HEK293 (cell line): ENCODE measurements around the gene MZB1.

Experiments used
- CTCF ChIA-PET: fragments of 350-600 bp; formaldehyde crosslinking; extraction: SDS; loops from one replicate; lab custom pipeline; 2021; ENCODE audit warnings: antibody characterized with exemption; lab: Yijun Ruan, JAX
- POLR2A ChIA-PET: fragments of 300-600 bp; formaldehyde crosslinking; extraction: SDS; loops from one replicate; lab custom pipeline; 2020; ENCODE audit warnings: antibody characterized with exemption, inconsistent platforms; lab: Yijun Ruan, JAX
- H3K27ac ChIP-seq: fragments of 200-500 bp; sonication (Bioruptor generic); 2 replicates; pipeline ENCODE4 v1.5.1; 2014; ENCODE audit warnings: low read depth, low read length, control low read depth, inconsistent platforms; ENCODE audit errors: extremely low read depth
- H3K36me3 ChIP-seq, 2 experiments: fragments of 200-500 bp in 1 of 2; sonication (Bioruptor generic) in 1 of 2; 1 replicate in 1 of 2; 2 replicates in 1 of 2; pipeline ENCODE4 v1.5.1; 2014 to 2017; ENCODE audit warnings: inconsistent platforms in 2 of 2, low read length in 2 of 2; ENCODE audit not compliant: control insufficient read depth in 2 of 2, insufficient read depth in 1 of 2
- H3K4me1 ChIP-seq: fragments of 200-500 bp; sonication (Bioruptor generic); 2 replicates; pipeline ENCODE4 v1.5.1; 2014; ENCODE audit warnings: mild to moderate bottlenecking, low read length, inconsistent platforms; ENCODE audit not compliant: control insufficient read depth, insufficient read depth
- H3K4me3 ChIP-seq: 2 replicates; pipeline ENCODE4 v1.5.1; 2011; ENCODE audit warnings: low read depth, mild to moderate bottlenecking, control low read depth, low read length, moderate library complexity
- H3K9me3 ChIP-seq: fragments of 200-500 bp; sonication (Bioruptor generic); 2 replicates; pipeline ENCODE4 v1.5.1; 2014; ENCODE audit warnings: low read depth, low read length, inconsistent platforms; ENCODE audit not compliant: control insufficient read depth, insufficient read depth
- BCL11A ChIP-seq: fragments of 450-650 bp; formaldehyde crosslinking; IDR thresholded peaks from 2 replicates; pipeline ENCODE4 v1.5.1; 2016; ENCODE audit warnings: low read depth, missing biosample characterization, missing genetic modification characterization
- GFI1B ChIP-seq: fragments of 450-650 bp; formaldehyde crosslinking; IDR thresholded peaks from 2 replicates; pipeline ENCODE4 v1.5.1; 2016; ENCODE audit warnings: missing biosample characterization, missing genetic modification characterization
- GLI2 ChIP-seq: fragments of 450-650 bp; formaldehyde crosslinking; IDR thresholded peaks from 2 replicates; pipeline ENCODE4; 2017; ENCODE audit warnings: missing biosample characterization, missing genetic modification characterization, low read depth, borderline replicate concordance
- INSM2 ChIP-seq: fragments of 450-650 bp; formaldehyde crosslinking; IDR thresholded peaks from 2 replicates; pipeline ENCODE4 v1.5.1; 2016; ENCODE audit warnings: missing biosample characterization, missing genetic modification characterization
- MEIS1 ChIP-seq: sonication (generic); formaldehyde crosslinking; IDR thresholded peaks from 2 replicates; pipeline ENCODE4 v1.8.1; 2022; ENCODE audit warnings: missing genetic modification reagents, mild to moderate bottlenecking, borderline replicate concordance
- YY2 ChIP-seq: fragments of 450-650 bp; formaldehyde crosslinking; IDR thresholded peaks from 2 replicates; pipeline ENCODE4 v1.5.1; 2016; ENCODE audit warnings: missing biosample characterization, missing genetic modification characterization
- ZBTB1 ChIP-seq: fragments of 450-650 bp; formaldehyde crosslinking; IDR thresholded peaks from 2 replicates; pipeline ENCODE4 v1.5.1; 2016; ENCODE audit warnings: missing biosample characterization, missing genetic modification characterization
- ZNF18 ChIP-seq: fragments of 450-650 bp; formaldehyde crosslinking; IDR thresholded peaks from 2 replicates; pipeline ENCODE4 v1.5.1; 2016; ENCODE audit warnings: missing biosample characterization, missing genetic modification characterization
- ZNF292 ChIP-seq: fragments of 450-650 bp; formaldehyde crosslinking; IDR thresholded peaks from 2 replicates; pipeline ENCODE4 v1.5.1; 2016; ENCODE audit warnings: low read depth, missing biosample characterization, missing genetic modification characterization, borderline replicate concordance
- ZNF302 ChIP-seq: fragments of 450-650 bp; formaldehyde crosslinking; IDR thresholded peaks from 2 replicates; pipeline ENCODE4 v1.5.1; 2016; ENCODE audit warnings: missing biosample characterization, missing genetic modification characterization, low read depth
- ZNF354C ChIP-seq: fragments of 450-650 bp; formaldehyde crosslinking; IDR thresholded peaks from 2 replicates; pipeline ENCODE4 v1.5.1; 2016; ENCODE audit warnings: missing biosample characterization, missing genetic modification characterization, low read depth, borderline replicate concordance
- ZNF362 ChIP-seq: fragments of 450-650 bp; formaldehyde crosslinking; IDR thresholded peaks from 2 replicates; pipeline ENCODE4 v1.5.1; 2016; ENCODE audit warnings: missing biosample characterization, missing genetic modification characterization
- ZNF37A ChIP-seq: fragments of 450-650 bp; IDR thresholded peaks from 2 replicates; pipeline ENCODE4 v1.5.1; 2018; ENCODE audit warnings: missing biosample characterization, missing genetic modification characterization
- ZNF530 ChIP-seq: fragments of 450-650 bp; formaldehyde crosslinking; IDR thresholded peaks from 2 replicates; pipeline ENCODE4 v1.5.1; 2016; ENCODE audit warnings: low read depth, missing biosample characterization, missing genetic modification characterization
- ZNF549 ChIP-seq: fragments of 450-650 bp; IDR thresholded peaks from 2 replicates; pipeline ENCODE4 v1.5.1; 2018; ENCODE audit warnings: missing biosample characterization, missing genetic modification characterization, mild to moderate bottlenecking, inconsistent platforms, moderate library complexity
- ZNF571 ChIP-seq: fragments of 450-650 bp; formaldehyde crosslinking; IDR thresholded peaks from 2 replicates; pipeline ENCODE4 v1.5.0; 2017; ENCODE audit warnings: missing biosample characterization, missing genetic modification characterization
- ZNF621 ChIP-seq: fragments of 450-650 bp; formaldehyde crosslinking; IDR thresholded peaks from 2 replicates; pipeline ENCODE4 v1.5.1; 2017; ENCODE audit warnings: missing biosample characterization, missing genetic modification characterization
- ZNF664 ChIP-seq: fragments of 450-650 bp; formaldehyde crosslinking; IDR thresholded peaks from 2 replicates; pipeline ENCODE4 v1.5.1; 2016; ENCODE audit warnings: missing biosample characterization, missing genetic modification characterization
- ZNF692 ChIP-seq: fragments of 450-650 bp; formaldehyde crosslinking; IDR thresholded peaks from 2 replicates; pipeline ENCODE4 v1.5.1; 2016; ENCODE audit warnings: missing biosample characterization, missing genetic modification characterization
- ZNF701 ChIP-seq: fragments of 450-650 bp; formaldehyde crosslinking; IDR thresholded peaks from 2 replicates; pipeline ENCODE4 v1.5.1; 2016; ENCODE audit warnings: missing biosample characterization, missing genetic modification characterization
- ZNF785 ChIP-seq: fragments of 450-650 bp; formaldehyde crosslinking; IDR thresholded peaks from 2 replicates; pipeline ENCODE4 v1.5.1; 2016; ENCODE audit warnings: missing biosample characterization, missing genetic modification characterization
- ZNF830 ChIP-seq: fragments of 450-650 bp; IDR thresholded peaks from 2 replicates; pipeline ENCODE4 v1.5.0; 2018; ENCODE audit warnings: missing biosample characterization, missing genetic modification characterization, low read depth, mild to moderate bottlenecking, moderate library complexity
- ZSCAN18 ChIP-seq: fragments of 450-650 bp; formaldehyde crosslinking; IDR thresholded peaks from 2 replicates; pipeline ENCODE4 v1.5.1; 2016; ENCODE audit warnings: missing biosample characterization, missing genetic modification characterization

MZB1 gene

GRCh38 chr5:139414581-139415130, 24.9 kb upstream of the MZB1 start (continued):
- TF ChIP-seq GFI1B: no peak
- TF ChIP-seq MEIS1 (CRISPR knock-in tag): no peak
- TF ChIP-seq BCL11A: no peak
- TF ChIP-seq ZNF530 (tag by site-specific recombination): no peak

- ChIA-PET POLR2A (no interaction called here), CTCF (interaction anchor here (1.0 to 2.6 kb wide), 4 partner anchors 8 to 150 kb away, joined by 3 to 11 read pairs (median 6); no protein-coding TSS in a partner anchor)
- H3K4me1 ChIP-seq: peaks cover 3% of the 10 kb centered on the region; the same call in 1 of the 2 replicates
- no peaks in the 10 kb centered on the region for H3K9me3 ChIP-seq
- H3K27ac ChIP-seq: no peak overlapping the region
- H3K36me3 ChIP-seq: peaks cover 10 to 55% of the 10 kb centered on the region in 2 experiments
- H3K4me3 ChIP-seq: no peak overlapping the region
- TF ChIP-seq ZNF664 (tag by site-specific recombination) (no peak), ZNF830 (no peak), ZNF37A (tag by site-specific recombination) (no peak), ZNF354C (no peak), ZNF549 (no peak), INSM2 (tag by site-specific recombination) (no peak), GLI2 (no peak), ZNF701 (tag by site-specific recombination) (no peak), ZNF18 (tag by site-specific recombination) (no peak), ZNF785 (tag by site-specific recombination) (no peak), ZNF692 (tag by site-specific recombination) (no peak), ZNF621 (tag by site-specific recombination) (no peak), ZNF571 (no peak), ZSCAN18 (tag by site-specific recombination) (no peak), ZNF292 (tag by site-specific recombination) (no peak), ZNF302 (tag by site-specific recombination) (no peak), YY2 (tag by site-specific recombination) (no peak), ZNF362 (tag by site-specific recombination) (no peak), ZBTB1 (tag by site-specific recombination) (no peak)
These were observed 24.2 kb upstream of the MZB1 start for GRCh38 chr5:139413963-139414362.
